NB4 (cell line): ENCODE results near the gene RPL18.
A peak's percentile ranks its signal among the peaks of the same experiment; 100 is the strongest.

ENCODE experiments used
- DNase-seq: peaks from one replicate; pipeline ENCODE4 v3.0.0; 2010; ENCODE audit warnings: low read depth
- H3K4me3 ChIP-seq: one replicate; pipeline ENCODE4 v1.5.1; 2011; ENCODE audit warnings: mild to moderate bottlenecking, low read depth, low read length, moderate library complexity
- MAX ChIP-seq: IDR thresholded peaks from 2 replicates; pipeline ENCODE4 v1.6.1; 2011; ENCODE audit warnings: low read depth, low read length
- MYC ChIP-seq: IDR thresholded peaks from 2 replicates; pipeline ENCODE4 v1.6.1; 2011; ENCODE audit warnings: low read depth, low read length
- POLR2A ChIP-seq: IDR thresholded peaks from 2 replicates; pipeline ENCODE4 v1.6.1; 2011; ENCODE audit warnings: mild to moderate bottlenecking; ENCODE audit not compliant: insufficient read length; ENCODE audit errors: extremely low read depth
- TF ChIP-seq, protein P1 (sequence below): IDR thresholded peaks from one replicate; pipeline ENCODE4 v1.5.1; 2012; ENCODE audit warnings: low read depth, low read length

The RPL18 gene

DNA sequence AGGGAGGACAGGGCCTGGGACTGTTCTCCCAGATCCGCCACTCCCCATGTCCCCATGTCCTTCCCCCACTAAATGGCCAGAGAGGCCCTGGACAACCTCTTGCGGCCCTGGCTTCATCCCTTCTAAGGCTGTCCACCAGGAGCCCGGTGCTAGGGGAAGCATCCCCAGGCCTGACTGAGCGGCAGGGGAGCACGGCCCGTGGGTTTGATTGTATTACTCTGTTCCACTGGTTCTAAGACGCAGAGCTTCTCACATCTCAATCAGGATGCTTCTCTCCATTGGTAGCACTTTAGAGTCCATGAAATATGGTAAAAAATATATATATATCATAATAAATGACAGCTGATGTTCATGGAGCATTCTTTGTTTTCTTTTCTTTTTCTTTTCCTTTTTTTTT, 11.6 kb downstream of the RPL18 start:
- no peak overlapping the region for H3K4me3 ChIP-seq
- no peak for TF ChIP-seq MAX
- TF ChIP-seq POLR2A = no peak
- TF ChIP-seq, protein P1, sequence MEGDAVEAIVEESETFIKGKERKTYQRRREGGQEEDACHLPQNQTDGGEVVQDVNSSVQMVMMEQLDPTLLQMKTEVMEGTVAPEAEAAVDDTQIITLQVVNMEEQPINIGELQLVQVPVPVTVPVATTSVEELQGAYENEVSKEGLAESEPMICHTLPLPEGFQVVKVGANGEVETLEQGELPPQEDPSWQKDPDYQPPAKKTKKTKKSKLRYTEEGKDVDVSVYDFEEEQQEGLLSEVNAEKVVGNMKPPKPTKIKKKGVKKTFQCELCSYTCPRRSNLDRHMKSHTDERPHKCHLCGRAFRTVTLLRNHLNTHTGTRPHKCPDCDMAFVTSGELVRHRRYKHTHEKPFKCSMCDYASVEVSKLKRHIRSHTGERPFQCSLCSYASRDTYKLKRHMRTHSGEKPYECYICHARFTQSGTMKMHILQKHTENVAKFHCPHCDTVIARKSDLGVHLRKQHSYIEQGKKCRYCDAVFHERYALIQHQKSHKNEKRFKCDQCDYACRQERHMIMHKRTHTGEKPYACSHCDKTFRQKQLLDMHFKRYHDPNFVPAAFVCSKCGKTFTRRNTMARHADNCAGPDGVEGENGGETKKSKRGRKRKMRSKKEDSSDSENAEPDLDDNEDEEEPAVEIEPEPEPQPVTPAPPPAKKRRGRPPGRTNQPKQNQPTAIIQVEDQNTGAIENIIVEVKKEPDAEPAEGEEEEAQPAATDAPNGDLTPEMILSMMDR = no peak
- TF ChIP-seq MYC = no peak

GRCh38 chr19:48606463-48607358, 12.3 kb downstream of the RPL18 start, which contains the start of gene SPACA4:
Gene SPACA4 (plus strand): TSS chr19:48606742. CDS start chr19:48606979, 237 bp downstream.
- TF ChIP-seq POLR2A (no peak), MAX (no peak), MYC (no peak)
- TF ChIP-seq, protein P1 = no peak
- H3K4me3 ChIP-seq = no peak within 1 kb of the TSS
- no peak for DNase-seq

More for the DNA sequence above, 11.6 kb downstream of the RPL18 start:
- DNase-seq = no peak

- TF ChIP-seq, protein P1 = no peak
- TF ChIP-seq MYC (no peak), POLR2A (no peak), MAX (no peak)
- H3K4me3 ChIP-seq = no peak overlapping the region
- DNase-seq = peak; percentile 60
Measured at GRCh38 chr19:48603850-48604249, 15.1 kb downstream of the RPL18 start.

DNA sequence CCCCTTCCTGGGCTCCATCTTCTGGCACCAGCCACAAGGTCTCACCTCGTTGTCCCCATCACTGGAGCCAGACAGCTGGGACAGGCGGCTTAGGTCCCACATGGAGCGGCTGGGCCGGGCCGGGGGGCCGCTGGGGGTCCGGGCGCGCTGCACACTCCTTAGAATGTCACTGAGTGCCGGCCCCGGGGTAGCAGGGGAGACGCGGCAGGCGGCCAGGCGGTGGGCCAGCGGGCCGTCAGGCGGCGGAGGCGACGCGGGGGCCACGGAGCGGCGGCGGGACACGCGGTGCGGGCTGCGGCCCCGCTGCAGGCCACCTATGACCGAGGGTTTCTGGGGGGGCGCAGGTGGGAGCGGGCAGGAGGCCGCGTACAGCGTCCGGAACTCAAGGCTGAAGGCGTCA, 15.5 kb downstream of the RPL18 start:
- DNase-seq = no peak
- H3K4me3 ChIP-seq = no peak overlapping the region
- TF ChIP-seq MAX (no peak), POLR2A (no peak)
- TF ChIP-seq, protein P1 = no peak

- TF ChIP-seq, protein P1 = no peak
- no peak for TF ChIP-seq MYC
- no peak for TF ChIP-seq MAX
- no peak for TF ChIP-seq POLR2A
- DNase-seq = peak; percentile 34
- H3K4me3 ChIP-seq = no peak overlapping the region
Measured at GRCh38 chr19:48603001-48603400, 16.0 kb downstream of the RPL18 start.
